Smooth muscle cell of the pulmonary artery (primary cell): ENCODE data around the gene SLC34A2. TPM values are rescaled to one million over a fixed set of nuclear protein-coding genes. Genes with fewer than 3 reads are reported as not detected.

Experiments
- total RNA-seq: library from RNA; depleted of rRNA; stranded (reverse); fragments of >200 nt; gene quantifications from 2 replicates; pipeline ENCODE4 v1.2.3, GENCODE V29; 2014

Gene SLC34A2, protein sequence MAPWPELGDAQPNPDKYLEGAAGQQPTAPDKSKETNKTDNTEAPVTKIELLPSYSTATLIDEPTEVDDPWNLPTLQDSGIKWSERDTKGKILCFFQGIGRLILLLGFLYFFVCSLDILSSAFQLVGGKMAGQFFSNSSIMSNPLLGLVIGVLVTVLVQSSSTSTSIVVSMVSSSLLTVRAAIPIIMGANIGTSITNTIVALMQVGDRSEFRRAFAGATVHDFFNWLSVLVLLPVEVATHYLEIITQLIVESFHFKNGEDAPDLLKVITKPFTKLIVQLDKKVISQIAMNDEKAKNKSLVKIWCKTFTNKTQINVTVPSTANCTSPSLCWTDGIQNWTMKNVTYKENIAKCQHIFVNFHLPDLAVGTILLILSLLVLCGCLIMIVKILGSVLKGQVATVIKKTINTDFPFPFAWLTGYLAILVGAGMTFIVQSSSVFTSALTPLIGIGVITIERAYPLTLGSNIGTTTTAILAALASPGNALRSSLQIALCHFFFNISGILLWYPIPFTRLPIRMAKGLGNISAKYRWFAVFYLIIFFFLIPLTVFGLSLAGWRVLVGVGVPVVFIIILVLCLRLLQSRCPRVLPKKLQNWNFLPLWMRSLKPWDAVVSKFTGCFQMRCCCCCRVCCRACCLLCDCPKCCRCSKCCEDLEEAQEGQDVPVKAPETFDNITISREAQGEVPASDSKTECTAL
- total RNA-seq: 0.03 TPM in 1 of 2 replicates, not detected in the other

DNA sequence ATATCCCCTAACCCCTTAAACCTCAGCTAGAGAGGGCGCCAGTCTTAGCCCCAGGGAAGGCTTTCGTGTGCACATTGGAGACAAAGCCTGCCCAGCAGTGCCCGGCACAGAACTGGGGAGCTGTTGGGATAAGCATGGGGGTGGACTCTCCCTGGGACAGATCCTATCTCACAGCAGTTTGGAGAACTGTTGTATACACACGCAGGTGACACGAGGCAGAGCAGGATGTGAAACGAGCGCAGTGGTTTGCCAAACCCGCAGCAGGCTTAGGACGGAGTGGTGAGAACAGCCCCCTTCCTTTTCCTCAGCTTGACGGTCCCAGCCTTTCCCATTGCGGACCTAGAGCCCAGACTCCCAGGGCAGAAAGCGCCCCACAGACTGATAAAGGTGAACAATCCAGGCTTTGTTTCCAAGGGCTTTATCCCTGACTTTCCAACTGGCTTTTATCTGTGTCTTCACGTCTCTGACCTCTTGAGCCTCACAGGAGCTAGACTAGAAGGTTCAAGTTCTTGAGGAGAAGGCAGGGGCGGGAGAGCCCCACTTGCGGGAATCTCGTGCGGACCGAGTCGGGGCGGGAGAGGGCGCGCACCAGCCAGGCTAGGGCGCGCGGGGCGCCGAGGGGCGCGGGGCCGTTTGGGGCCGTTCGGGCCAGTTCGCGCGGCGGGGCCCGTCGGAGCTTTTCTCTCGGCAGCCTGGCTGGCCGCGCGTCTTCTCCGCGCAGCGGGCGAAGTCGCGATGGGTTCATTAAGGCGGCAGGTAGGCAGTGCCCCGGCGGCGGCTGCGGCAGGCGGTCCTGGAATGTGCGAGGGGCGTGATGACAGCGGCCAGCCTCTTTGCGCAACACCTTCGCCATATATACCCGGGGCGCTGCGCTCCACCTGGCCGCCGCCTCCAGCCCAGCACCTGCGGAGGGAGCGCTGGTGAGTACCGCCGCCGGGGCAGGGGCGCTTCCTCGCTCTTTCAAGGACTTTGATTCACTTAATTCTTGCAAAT, at the start of gene SLC34A2:
Gene SLC34A2, plus strand, starts transcription at position 881 of the 993 bp plus-strand sequence. CDS start 6,650 bp downstream, outside the sequence.

Other genes starting within 250 kb of the SLC34A2 start
- gene SEL1L3, start 207.1 kb downstream of the SLC34A2 start, total RNA-seq: 116 and 206 TPM in 2 replicates